Common myeloid progenitor, CD34-positive (primary cell): ENCODE results near the gene BBX.

Experiments used
- CTCF ChIA-PET: fragments of 350-600 bp; sonication (Branson Sonifier 250); formaldehyde crosslinking; loops from one replicate; lab custom pipeline; 2021; ENCODE audit warnings: antibody characterized with exemption; lab: Charles Lee
- POLR2A ChIA-PET: fragments of 350-600 bp; sonication (Branson Sonifier 250); formaldehyde crosslinking; loops from one replicate; lab custom pipeline; 2021; ENCODE audit warnings: antibody characterized with exemption; lab: Charles Lee
- DNase-seq, 3 donors: peaks; one replicate each; pipeline versions ENCODE4 v3.0.0 to v3.0.0-alpha.2; 2013
- H3K27ac ChIP-seq, 2 experiments: 1 replicate in 1 of 2; 2 replicates in 1 of 2; pipeline ENCODE4 v1.7.0; 2013; ENCODE audit warnings: inconsistent platforms in 2 of 2, low read length in 2 of 2, mild to moderate bottlenecking in 2 of 2, low read depth in 1 of 2, moderate library complexity in 1 of 2; ENCODE audit not compliant: severe bottlenecking in 2 of 2, insufficient read depth in 1 of 2, poor library complexity in 1 of 2
- H3K27me3 ChIP-seq, 5 experiments: replicated peaks in 2 of 5; 1 replicate in 3 of 5; 2 replicates in 2 of 5; pipeline versions ENCODE4 v1.6.1 to v1.7.0; 2013; ENCODE audit warnings: low read length in 4 of 5, mild to moderate bottlenecking in 2 of 5, moderate library complexity in 2 of 5, inconsistent platforms in 1 of 5; ENCODE audit not compliant: insufficient read depth in 5 of 5, control insufficient read depth in 4 of 5
- H3K36me3 ChIP-seq, 4 experiments: 1 replicate in 2 of 4; 2 replicates in 2 of 4; pipeline versions ENCODE4 v1.6.1 to v1.7.0; 2013; ENCODE audit warnings: low read length in 3 of 4, control low read depth in 1 of 4, mild to moderate bottlenecking in 1 of 4; ENCODE audit not compliant: control insufficient read depth in 4 of 4, insufficient read depth in 4 of 4
- H3K4me1 ChIP-seq, 4 experiments: 1 replicate in 3 of 4; 2 replicates in 1 of 4; pipeline versions ENCODE4 v1.6.1 to v1.7.1; 2013; ENCODE audit warnings: low read length in 3 of 4, mild to moderate bottlenecking in 3 of 4, control low read depth in 1 of 4, inconsistent platforms in 1 of 4, moderate library complexity in 1 of 4; ENCODE audit not compliant: control insufficient read depth in 4 of 4, insufficient read depth in 4 of 4; ENCODE audit errors: control extremely low read depth in 1 of 4
- H3K4me3 ChIP-seq, 7 experiments: 1 replicate in 4 of 7; 2 replicates in 3 of 7; pipeline versions ENCODE4 v1.5.1 to v1.7.0; 2013; ENCODE audit warnings: mild to moderate bottlenecking in 7 of 7, low read length in 6 of 7, moderate library complexity in 6 of 7, inconsistent platforms in 2 of 7, low read depth in 2 of 7, control low read depth in 1 of 7; ENCODE audit not compliant: insufficient read depth in 4 of 7, control insufficient read depth in 1 of 7; ENCODE audit errors: extremely low read depth in 1 of 7
- H3K9me3 ChIP-seq, 5 experiments: 1 replicate in 4 of 5; 2 replicates in 1 of 5; pipeline versions ENCODE4 v1.6.1 to v1.7.1; 2013; ENCODE audit warnings: low read length in 4 of 5, mild to moderate bottlenecking in 2 of 5, inconsistent platforms in 1 of 5, low read depth in 1 of 5, moderate library complexity in 1 of 5; ENCODE audit not compliant: control insufficient read depth in 4 of 5, insufficient read depth in 2 of 5; ENCODE audit errors: control extremely low read depth in 1 of 5
- WGBS: methylation state at CpG from one replicate; pipeline ENCODE4 v1.1.5; 2013; ENCODE audit not compliant: insufficient coverage; 5-methylcytosine and 5-hydroxymethylcytosine counted together

BBX gene

DNA sequence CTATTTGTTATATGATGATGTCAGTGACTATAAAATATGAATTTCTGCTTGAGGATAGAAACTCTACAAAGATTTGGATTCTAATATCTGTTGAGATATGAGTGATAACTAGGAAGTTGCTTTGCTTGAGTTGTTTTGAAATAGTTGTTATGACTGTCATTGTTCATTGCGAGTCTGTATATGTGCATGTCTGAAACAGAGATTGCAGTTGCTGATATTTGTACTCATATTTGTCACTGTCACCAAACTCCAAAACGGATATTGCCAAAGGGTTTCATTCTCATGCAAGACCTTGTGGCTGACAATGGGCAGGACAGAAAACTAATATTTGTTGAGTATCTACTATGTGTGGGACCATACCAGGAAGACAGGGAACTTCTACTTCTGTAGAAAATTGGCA lies 327.9 kb downstream of the BBX start:
- Histone ChIP-seq H3K27me3 (no peaks in the 10 kb centered on the region), H3K9me3 (peaks cover 0 to 3% (median 0%) of the 10 kb centered on the region in 5 experiments), H3K4me3 (no peak overlapping the region), H3K36me3 (no peaks in the 10 kb centered on the region), H3K27ac (no peak overlapping the region), H3K4me1 (no peaks in the 10 kb centered on the region)
- 100% methylated on average over 1 of the region's 2 CpGs for WGBS
- ChIA-PET POLR2A (no interaction called here), CTCF (interaction anchor here (0.7 kb wide), 1 partner anchor 11 kb away, joined by 3 read pairs; no protein-coding TSS in a partner anchor)
- DNase-seq = no peak

GRCh38 chr3:107853821-107854220 lies 331.1 kb downstream of the BBX start:
- Histone ChIP-seq H3K4me1 (no peaks in the 10 kb centered on the region), H3K4me3 (no peak overlapping the region), H3K27me3 (no peaks in the 10 kb centered on the region), H3K27ac (no peak overlapping the region), H3K36me3 (no peaks in the 10 kb centered on the region), H3K9me3 (peaks cover 0 to 3% (median 0%) of the 10 kb centered on the region in 5 experiments)
- ChIA-PET POLR2A (no interaction called here), CTCF (no interaction called here)
- DNase-seq = no peak

DNA sequence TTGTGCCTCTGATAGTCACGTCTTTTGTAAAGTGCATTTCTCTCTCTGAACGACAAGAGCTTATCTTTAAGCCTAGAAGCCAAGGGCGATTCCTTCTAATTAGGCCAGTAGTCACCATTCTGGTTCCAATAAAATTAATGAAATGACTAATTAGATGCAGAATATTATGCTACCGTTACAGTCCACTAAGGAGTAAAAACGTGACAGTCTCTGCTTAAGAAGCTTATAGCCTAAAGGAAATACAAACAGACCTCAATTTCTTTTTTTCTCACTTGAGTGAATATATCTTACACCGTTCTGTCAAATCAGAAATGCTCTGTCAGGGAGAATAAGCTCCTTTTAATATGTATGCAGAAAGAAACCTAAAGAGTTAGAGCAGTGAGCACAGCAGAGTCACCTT lies 332.0 kb downstream of the BBX start:
- no peak for DNase-seq
- Histone ChIP-seq H3K9me3 (peaks cover 0 to 3% (median 0%) of the 10 kb centered on the region in 5 experiments), H3K4me3 (no peak overlapping the region), H3K27me3 (no peaks in the 10 kb centered on the region), H3K27ac (no peak overlapping the region), H3K36me3 (no peaks in the 10 kb centered on the region), H3K4me1 (no peaks in the 10 kb centered on the region)
- CTCF ChIA-PET = interaction anchor here (0.9 kb wide), 1 partner anchor 9 kb away, joined by 3 read pairs; no protein-coding TSS in a partner anchor
- no CpG with 5 or more reads among the region's 6 CpGs for WGBS
- POLR2A ChIA-PET = no interaction called here

DNA sequence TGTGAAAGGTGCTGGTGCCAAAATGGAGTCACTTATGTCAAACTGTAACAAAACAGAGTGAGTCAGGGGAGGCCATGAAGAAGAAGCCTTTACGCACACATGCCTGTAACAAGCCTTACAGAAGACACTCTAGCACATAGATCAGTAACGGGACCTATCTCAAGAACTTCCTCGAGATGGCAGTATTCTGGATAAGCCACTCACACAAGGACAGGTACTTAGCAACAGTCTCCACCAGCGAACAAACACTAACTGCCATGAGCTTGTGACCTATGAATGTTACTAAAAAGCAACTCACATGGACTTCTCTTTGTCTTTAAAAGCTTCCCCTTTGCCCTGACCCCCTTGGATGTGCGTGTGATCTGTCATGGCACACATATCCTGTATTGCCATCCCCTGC lies 332.9 kb downstream of the BBX start:
- Histone ChIP-seq H3K4me3 (no peak overlapping the region), H3K27me3 (no peaks in the 10 kb centered on the region), H3K27ac (no peak overlapping the region), H3K9me3 (peaks cover 0 to 3% (median 0%) of the 10 kb centered on the region in 5 experiments), H3K4me1 (no peaks in the 10 kb centered on the region), H3K36me3 (no peaks in the 10 kb centered on the region)
- CTCF ChIA-PET = interaction anchor here (0.9 to 1.4 kb wide), 3 partner anchors 10 to 18 kb away, joined by 3 to 4 read pairs (median 4); no protein-coding TSS in a partner anchor
- WGBS = 82% methylated on average over 4 of the region's 5 CpGs
- POLR2A ChIA-PET = no interaction called here
- DNase-seq = peak; percentile 9 to 72 (median 49)

DNA sequence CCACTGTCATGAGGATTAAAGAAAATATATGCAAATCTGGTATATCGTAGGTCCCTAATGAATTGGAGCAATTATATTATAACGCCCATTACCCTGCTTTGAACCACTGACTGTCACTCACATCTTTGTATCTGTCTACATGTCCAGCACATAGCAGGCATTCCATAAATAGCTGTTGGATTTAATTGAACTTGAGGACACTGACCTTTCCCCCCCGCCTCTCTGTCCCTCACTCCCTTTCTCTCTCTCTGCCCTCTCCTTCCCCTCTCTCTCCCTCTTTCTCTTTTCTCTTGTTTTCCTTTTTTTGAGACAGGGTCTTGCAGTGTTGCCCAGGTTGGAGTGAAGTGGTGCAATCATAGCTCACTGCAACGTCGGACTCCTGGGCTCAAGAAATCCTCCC lies 335.1 kb downstream of the BBX start:
- CTCF ChIA-PET = interaction anchor here (0.7 kb wide), 1 partner anchor 9 kb away, joined by 3 read pairs; no protein-coding TSS in a partner anchor
- no peaks in the 10 kb centered on the region for H3K9me3 ChIP-seq
- no peak overlapping the region for H3K27ac ChIP-seq
- no peaks in the 10 kb centered on the region for H3K4me1 ChIP-seq
- no peaks in the 10 kb centered on the region for H3K27me3 ChIP-seq
- DNase-seq = no peak
- WGBS = 100% methylated on average over 2 of the region's 5 CpGs
- H3K36me3 ChIP-seq = no peaks in the 10 kb centered on the region
- POLR2A ChIA-PET = interaction anchor here (0.6 to 0.8 kb wide), 2 partner anchors 13 to 1421 kb away, joined by 3 read pairs; no protein-coding TSS in a partner anchor
- H3K4me3 ChIP-seq = no peak overlapping the region

DNA sequence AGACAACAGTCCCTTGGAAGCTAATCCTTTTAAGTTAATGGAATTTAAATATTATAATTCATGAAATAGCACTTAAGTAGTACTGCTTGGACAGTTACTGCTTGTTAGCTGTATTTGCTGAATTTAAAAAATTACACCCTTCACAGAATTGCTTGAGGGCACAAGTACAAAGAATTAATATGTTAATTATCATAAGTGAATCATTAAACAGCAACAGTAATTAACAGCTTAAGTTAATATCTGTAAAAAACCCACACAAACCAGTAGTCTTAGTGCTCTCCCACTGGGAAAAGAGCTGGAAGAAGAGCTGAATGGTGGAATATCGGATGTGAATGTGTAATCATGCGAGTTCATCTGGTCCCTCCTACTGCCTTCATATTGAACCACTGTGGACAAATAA lies 336.1 kb downstream of the BBX start:
- DNase-seq = no peak
- no peaks in the 10 kb centered on the region for H3K9me3 ChIP-seq
- no peaks in the 10 kb centered on the region for H3K4me1 ChIP-seq
- no peak overlapping the region for H3K4me3 ChIP-seq
- no peaks in the 10 kb centered on the region for H3K36me3 ChIP-seq
- H3K27me3 ChIP-seq = no peaks in the 10 kb centered on the region
- ChIA-PET POLR2A (interaction anchor here (0.5 to 0.8 kb wide), 2 partner anchors 12 to 1008 kb away, joined by 3 read pairs; no protein-coding TSS in a partner anchor), CTCF (interaction anchor here (0.5 to 1.2 kb wide), 2 partner anchors 84 to 183 kb away, joined by 3 to 4 read pairs; no protein-coding TSS in a partner anchor)
- no CpG with 5 or more reads among the region's 2 CpGs for WGBS
- H3K27ac ChIP-seq = no peak overlapping the region
